Panc1 (cell line): ENCODE measurements around the gene TRIM42. TPM values are rescaled to one million over a fixed set of nuclear protein-coding genes. Genes with fewer than 3 reads are reported as not detected.

ENCODE experiments used
- ATAC-seq: fragments of 200-7000 bp; cut with Tn5 transposase; 2 replicates; pipeline ENCODE4 v1.9.1; 2020; ENCODE audit warnings: mild to moderate bottlenecking, moderate library complexity
- Bru-seq: library from RNA; stranded (reverse); fragments of 400-500 nt; gene quantifications from one replicate; lab custom pipeline; 2021; lab: Mats Ljungman, UMichigan
- BruChase-seq, 2 experiments: library from RNA; stranded (reverse); fragments of 400-500 nt; gene quantifications; one replicate each; lab custom pipeline; 2021; lab: Mats Ljungman, UMichigan
- BruUV-seq: library from RNA; stranded (reverse); fragments of 400-500 nt; replicated peaks from 2 replicates; lab custom pipeline; 2021; lab: Mats Ljungman, UMichigan
- CTCF ChIA-PET: fragments of 300-600 bp; sonication (Branson Sonifier 250); formaldehyde crosslinking; loops from one replicate; lab custom pipeline; 2022; ENCODE audit warnings: antibody characterized with exemption; lab: Charles Lee
- POLR2A ChIA-PET: fragments of 300-600 bp; sonication (Branson Sonifier 250); formaldehyde crosslinking; loops from one replicate; lab custom pipeline; 2022; ENCODE audit warnings: antibody characterized with exemption; lab: Charles Lee
- DNase-seq: peaks from one replicate; pipeline ENCODE4 v3.0.0-alpha.2; 2010; ENCODE audit warnings: low read depth, low spot score
- H3K27ac ChIP-seq: 2 replicates; pipeline ENCODE4 v1.5.1; 2011; ENCODE audit warnings: mild to moderate bottlenecking, low read length, inconsistent platforms
- H3K27me3 ChIP-seq: fragments of 200-500 bp; sonication (Bioruptor generic); 2 replicates; pipeline ENCODE4 v1.6.0; 2014; ENCODE audit warnings: low read length, inconsistent platforms; ENCODE audit not compliant: control insufficient read depth, insufficient read depth
- H3K36me3 ChIP-seq: fragments of 200-500 bp; sonication (Bioruptor generic); 2 replicates; pipeline ENCODE4 v1.5.1; 2014; ENCODE audit warnings: inconsistent platforms, mild to moderate bottlenecking, low read length, moderate library complexity; ENCODE audit not compliant: control insufficient read depth, insufficient read depth
- H3K4me1 ChIP-seq: 2 replicates; pipeline ENCODE4 v1.5.1; 2011; ENCODE audit warnings: inconsistent platforms, mild to moderate bottlenecking, low read length, moderate library complexity; ENCODE audit not compliant: control insufficient read depth, insufficient read depth
- H3K4me3 ChIP-seq, 2 experiments: 2 replicates each; pipeline ENCODE4 v1.5.1; 2011 to 2012; ENCODE audit warnings: low read depth in 2 of 2, low read length in 2 of 2, mild to moderate bottlenecking in 2 of 2, inconsistent platforms in 1 of 2, moderate library complexity in 1 of 2
- H3K9me3 ChIP-seq: fragments of 200-500 bp; sonication (Bioruptor generic); 2 replicates; pipeline ENCODE4 v1.5.1; 2014; ENCODE audit warnings: low read depth, mild to moderate bottlenecking, inconsistent platforms, low read length, moderate library complexity; ENCODE audit not compliant: control insufficient read depth, insufficient read depth
- POLR2AphosphoS5 ChIP-seq: IDR thresholded peaks from 2 replicates; pipeline ENCODE4 v1.6.1; 2012; ENCODE audit warnings: mild to moderate bottlenecking, low read depth, low read length, moderate library complexity
- SIN3A ChIP-seq: IDR thresholded peaks from 2 replicates; pipeline ENCODE4 v1.6.1; 2012; ENCODE audit warnings: low read depth, mild to moderate bottlenecking, low read length, moderate library complexity, borderline replicate concordance; ENCODE audit not compliant: insufficient read depth
- TCF7L2 ChIP-seq: IDR thresholded peaks from 2 replicates; pipeline ENCODE4 v1.6.1; 2011; ENCODE audit warnings: mild to moderate bottlenecking, low read depth, low read length, inconsistent platforms
- in situ Hi-C: cut with HindIII; loops from 2 replicates; pipeline ENCODE4 v1.10.0; 2016; ENCODE audit warnings: low sequenced_read_pairs, low pct_unique_long_range_greater_than_20kb
- intact Hi-C: fragments of 100-400 bp; cut with micrococcal nuclease; formaldehyde crosslinking; loops from one replicate; pipeline ENCODE4 v1.10.0; 2022; ENCODE audit not compliant: unreplicated experiment
- long read RNA-seq: library from polyadenylated mRNA; unstranded; transcript quantifications from one replicate; pipeline ENCODE4 v2.0.0, GENCODE V29; 2021; ENCODE audit not compliant: unreplicated experiment
- polyA plus RNA-seq: library from polyadenylated mRNA; unstranded; fragments of >200 nt; gene quantifications from one replicate; pipeline ENCODE4 v1.2.1, GENCODE V29; 2012; ENCODE audit warnings: missing spikeins; ENCODE audit not compliant: insufficient read length
- total RNA-seq: library from RNA; stranded (reverse); gene quantifications from one replicate; pipeline ENCODE4 v1.2.1, GENCODE V29; 2021; ENCODE audit not compliant: unreplicated experiment
- TF ChIP-seq, protein P1 (sequence below): fragments of 450-650 bp; IDR thresholded peaks from 2 replicates; pipeline ENCODE4 v1.5.1; 2017; ENCODE audit warnings: mild to moderate bottlenecking
- TF ChIP-seq, protein P2 (sequence below), 2 experiments: IDR thresholded peaks; 2 replicates each; pipeline ENCODE4 v1.6.1; 2011 to 2012; ENCODE audit warnings: low read depth in 2 of 2, control low read depth in 1 of 2, low read length in 1 of 2, mild to moderate bottlenecking in 1 of 2, moderate library complexity in 1 of 2; ENCODE audit not compliant: insufficient read depth in 1 of 2

TRIM42 gene
- not detected for total RNA-seq
- polyA plus RNA-seq, result not detected
- Bru-seq, nascent RNA, result not detected
- BruChase-seq, experiment 1, labeled RNA remaining after a 2-hour chase, result not detected
- not detected for BruChase-seq, experiment 2, labeled RNA remaining after a 6-hour chase
- long read RNA-seq, result 0 reads

DNA sequence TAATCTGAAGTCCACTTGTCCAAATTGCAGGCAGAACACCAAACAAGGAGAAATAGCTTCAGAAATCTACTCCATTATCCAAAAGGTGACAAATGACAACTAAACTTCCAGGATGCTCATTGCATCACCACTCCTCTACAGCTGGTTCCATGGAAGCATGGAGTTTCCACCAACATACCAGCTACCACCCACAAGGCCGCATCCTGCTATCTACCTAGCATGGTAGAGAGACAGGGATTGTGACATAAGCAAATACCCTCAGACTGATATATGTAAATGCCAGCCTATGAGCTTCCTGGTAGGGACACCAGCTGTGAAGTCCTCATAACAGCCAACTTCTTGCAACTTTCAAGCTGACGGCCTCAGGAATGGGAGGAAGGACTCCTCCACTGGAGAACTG is at the start of gene TRIM42:
Gene TRIM42, plus strand, starts transcription at position 301 of the 400 bp plus-strand sequence. CDS start 166 bp downstream, outside the sequence.
- Histone ChIP-seq H3K4me3 (no peak within 1 kb of the TSS), H3K27me3 (no peaks in the 10 kb centered on the region), H3K9me3 (no peaks in the 10 kb centered on the region), H3K27ac (no peak within 1 kb of the TSS), H3K36me3 (no peaks in the 10 kb centered on the region), H3K4me1 (no peaks in the 10 kb centered on the region)
- in situ Hi-C loops (no loop called here), intact Hi-C loops (no loop called here)
- ChIA-PET POLR2A (no interaction called here), CTCF (no interaction called here)
- no peak for ATAC-seq
- BruUV-seq, result no TSS peak
- no peak for DNase-seq
- TF ChIP-seq TCF7L2 (no peak), POLR2AphosphoS5 (no peak), SIN3A (no peak)
- TF ChIP-seq, protein P1, sequence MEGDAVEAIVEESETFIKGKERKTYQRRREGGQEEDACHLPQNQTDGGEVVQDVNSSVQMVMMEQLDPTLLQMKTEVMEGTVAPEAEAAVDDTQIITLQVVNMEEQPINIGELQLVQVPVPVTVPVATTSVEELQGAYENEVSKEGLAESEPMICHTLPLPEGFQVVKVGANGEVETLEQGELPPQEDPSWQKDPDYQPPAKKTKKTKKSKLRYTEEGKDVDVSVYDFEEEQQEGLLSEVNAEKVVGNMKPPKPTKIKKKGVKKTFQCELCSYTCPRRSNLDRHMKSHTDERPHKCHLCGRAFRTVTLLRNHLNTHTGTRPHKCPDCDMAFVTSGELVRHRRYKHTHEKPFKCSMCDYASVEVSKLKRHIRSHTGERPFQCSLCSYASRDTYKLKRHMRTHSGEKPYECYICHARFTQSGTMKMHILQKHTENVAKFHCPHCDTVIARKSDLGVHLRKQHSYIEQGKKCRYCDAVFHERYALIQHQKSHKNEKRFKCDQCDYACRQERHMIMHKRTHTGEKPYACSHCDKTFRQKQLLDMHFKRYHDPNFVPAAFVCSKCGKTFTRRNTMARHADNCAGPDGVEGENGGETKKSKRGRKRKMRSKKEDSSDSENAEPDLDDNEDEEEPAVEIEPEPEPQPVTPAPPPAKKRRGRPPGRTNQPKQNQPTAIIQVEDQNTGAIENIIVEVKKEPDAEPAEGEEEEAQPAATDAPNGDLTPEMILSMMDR, result no peak
- TF ChIP-seq, protein P2, sequence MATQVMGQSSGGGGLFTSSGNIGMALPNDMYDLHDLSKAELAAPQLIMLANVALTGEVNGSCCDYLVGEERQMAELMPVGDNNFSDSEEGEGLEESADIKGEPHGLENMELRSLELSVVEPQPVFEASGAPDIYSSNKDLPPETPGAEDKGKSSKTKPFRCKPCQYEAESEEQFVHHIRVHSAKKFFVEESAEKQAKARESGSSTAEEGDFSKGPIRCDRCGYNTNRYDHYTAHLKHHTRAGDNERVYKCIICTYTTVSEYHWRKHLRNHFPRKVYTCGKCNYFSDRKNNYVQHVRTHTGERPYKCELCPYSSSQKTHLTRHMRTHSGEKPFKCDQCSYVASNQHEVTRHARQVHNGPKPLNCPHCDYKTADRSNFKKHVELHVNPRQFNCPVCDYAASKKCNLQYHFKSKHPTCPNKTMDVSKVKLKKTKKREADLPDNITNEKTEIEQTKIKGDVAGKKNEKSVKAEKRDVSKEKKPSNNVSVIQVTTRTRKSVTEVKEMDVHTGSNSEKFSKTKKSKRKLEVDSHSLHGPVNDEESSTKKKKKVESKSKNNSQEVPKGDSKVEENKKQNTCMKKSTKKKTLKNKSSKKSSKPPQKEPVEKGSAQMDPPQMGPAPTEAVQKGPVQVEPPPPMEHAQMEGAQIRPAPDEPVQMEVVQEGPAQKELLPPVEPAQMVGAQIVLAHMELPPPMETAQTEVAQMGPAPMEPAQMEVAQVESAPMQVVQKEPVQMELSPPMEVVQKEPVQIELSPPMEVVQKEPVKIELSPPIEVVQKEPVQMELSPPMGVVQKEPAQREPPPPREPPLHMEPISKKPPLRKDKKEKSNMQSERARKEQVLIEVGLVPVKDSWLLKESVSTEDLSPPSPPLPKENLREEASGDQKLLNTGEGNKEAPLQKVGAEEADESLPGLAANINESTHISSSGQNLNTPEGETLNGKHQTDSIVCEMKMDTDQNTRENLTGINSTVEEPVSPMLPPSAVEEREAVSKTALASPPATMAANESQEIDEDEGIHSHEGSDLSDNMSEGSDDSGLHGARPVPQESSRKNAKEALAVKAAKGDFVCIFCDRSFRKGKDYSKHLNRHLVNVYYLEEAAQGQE (IDR thresholded peaks at IDR 0.05; ENCODE audit: insufficient read depth in 1 of 2, low read depth in 2 of 2, low read length in 1 of 2), result no peak

DNA sequence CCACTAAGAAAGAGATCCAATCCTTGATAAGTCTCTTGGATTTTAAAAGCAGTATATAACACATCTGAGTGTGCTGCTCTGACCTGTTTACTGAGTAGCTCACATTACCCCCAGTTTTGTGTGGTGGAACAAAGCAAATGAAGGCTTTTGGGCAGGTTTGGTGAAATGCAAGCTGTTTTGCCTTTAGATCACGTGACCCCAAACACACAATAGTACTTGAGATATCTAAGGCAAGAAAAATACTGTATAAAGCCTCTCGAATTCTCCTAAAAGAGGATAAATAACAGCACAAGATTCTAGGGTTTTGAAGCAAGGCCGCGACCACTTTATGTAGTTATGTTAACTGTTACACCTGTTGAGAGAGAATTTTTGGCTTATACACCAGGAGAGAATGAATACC is 49.3 kb upstream of the TRIM42 start:
- ChIA-PET CTCF (no interaction called here), POLR2A (no interaction called here)
- no peak for ATAC-seq

More for the DNA sequence above, 49.3 kb upstream of the TRIM42 start:
- Histone ChIP-seq H3K27ac (no peak overlapping the region), H3K4me3 (no peak overlapping the region), H3K36me3 (no peaks in the 10 kb centered on the region), H3K4me1 (no peaks in the 10 kb centered on the region), H3K27me3 (no peaks in the 10 kb centered on the region), H3K9me3 (no peaks in the 10 kb centered on the region)
- no TSS peak for BruUV-seq
- TF ChIP-seq, protein P2 (IDR thresholded peaks at IDR 0.05; ENCODE audit: insufficient read depth in 1 of 2, low read depth in 2 of 2, low read length in 1 of 2), result no peak
- no peak for TF ChIP-seq TCF7L2
- TF ChIP-seq, protein P1, result no peak
- no peak for TF ChIP-seq POLR2AphosphoS5
- no peak for TF ChIP-seq SIN3A
- no peak for DNase-seq
- intact Hi-C loops, result no loop called here
- in situ Hi-C loops, result no loop called here
